CD4-positive, alpha-beta T cell treated with Interleukin-2 at 100 ng/mL for 4 hours (primary cell): ENCODE results near the gene REEP1.
"Not testable (repeated sequence)": the region's sequence is repeated elsewhere in the genome, so short reads cannot be mapped to it uniquely, and the experiment has no call there.

Experiments
- DNase-seq: peaks from one replicate; pipeline ENCODE4 v3.0.0-alpha.2; 2020; ENCODE audit warnings: low spot score

Gene REEP1

DNA sequence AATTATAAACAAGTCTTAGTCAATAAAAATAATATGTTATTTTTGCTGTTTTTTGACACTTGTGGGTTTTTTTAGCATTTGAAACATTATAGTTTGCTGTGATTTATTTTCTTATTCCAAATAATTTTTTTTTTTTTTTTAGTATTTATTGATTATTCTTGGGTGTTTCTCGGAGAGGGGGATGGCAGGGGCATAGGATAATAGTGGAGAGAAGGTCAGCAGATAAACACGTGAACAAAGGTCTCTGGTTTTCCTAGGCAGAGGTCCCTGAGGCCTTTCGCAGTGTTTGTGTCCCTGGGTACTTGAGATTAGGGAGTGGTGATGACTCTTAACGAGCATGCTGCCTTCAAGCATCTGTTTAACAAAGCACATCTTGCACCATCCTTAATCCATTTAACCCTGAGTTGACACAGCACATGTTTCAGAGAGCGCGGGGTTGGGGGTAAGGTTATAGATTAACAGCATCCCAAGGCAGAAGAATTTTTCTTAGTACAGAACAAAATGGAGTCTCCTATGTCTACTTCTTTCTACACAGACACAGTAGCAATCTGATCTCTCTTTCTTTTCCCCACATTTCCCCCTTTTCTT lies 8.5 kb upstream of the REEP1 start:
- DNase-seq, result not testable (repeated sequence)

GRCh38 chr2:86344404-86344803 lies 7.0 kb upstream of the REEP1 start:
- DNase-seq, result no peak

GRCh38 chr2:86342488-86342887 lies 5.1 kb upstream of the REEP1 start:
- no peak for DNase-seq

GRCh38 chr2:86341470-86341869 lies 4.0 kb upstream of the REEP1 start:
- DNase-seq, result no peak

GRCh38 chr2:86338778-86339295 lies 1.4 kb upstream of the REEP1 start:
- no peak for DNase-seq

- DNase-seq, result no peak
Observed at GRCh38 chr2:86336675-86337243, 667 bp downstream of the REEP1 start.

- DNase-seq, result no peak
Observed at GRCh38 chr2:86335865-86336674, 1.4 kb downstream of the REEP1 start.

DNA sequence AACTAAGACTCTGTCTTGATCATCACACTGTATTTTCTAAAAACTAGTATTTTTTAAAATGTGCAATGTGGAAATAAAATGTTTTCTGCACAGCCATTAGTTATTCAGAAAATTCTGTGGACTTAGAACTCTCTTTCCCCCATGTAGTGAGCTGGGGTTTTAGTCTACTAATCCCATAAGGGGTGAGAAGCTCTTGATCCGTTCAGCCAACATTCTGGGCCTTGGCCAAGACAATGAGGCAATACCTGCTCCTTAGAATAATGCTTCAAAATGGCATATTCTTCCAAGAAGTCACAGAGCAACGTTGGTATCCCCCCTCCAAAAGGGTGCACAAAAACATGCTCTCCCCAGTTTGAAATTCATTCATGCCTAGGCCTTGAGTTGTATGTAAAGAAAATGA lies 4.0 kb downstream of the REEP1 start:
- no peak for DNase-seq

GRCh38 chr2:86332654-86333053 lies 4.8 kb downstream of the REEP1 start:
- DNase-seq, result no peak

DNA sequence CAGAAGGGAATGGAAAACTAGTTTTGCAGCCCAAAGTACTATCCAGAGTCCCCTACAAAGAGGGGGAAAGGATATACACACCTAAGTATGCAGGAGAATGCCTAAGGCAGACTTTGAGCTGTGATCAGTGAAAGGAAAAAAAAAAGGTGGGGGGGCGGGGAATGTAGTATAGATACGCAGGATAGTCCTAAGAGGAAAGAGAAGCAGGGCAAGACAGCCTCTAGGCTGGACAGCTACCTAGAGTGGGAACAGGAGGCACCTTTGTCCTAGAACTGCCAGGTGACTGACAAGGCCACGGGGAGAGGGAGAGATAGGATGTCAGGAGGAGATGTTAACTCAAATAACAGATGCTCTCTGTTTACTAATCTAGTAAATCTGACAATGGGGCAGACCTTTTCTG lies 6.0 kb downstream of the REEP1 start:
- DNase-seq, result no peak

DNA sequence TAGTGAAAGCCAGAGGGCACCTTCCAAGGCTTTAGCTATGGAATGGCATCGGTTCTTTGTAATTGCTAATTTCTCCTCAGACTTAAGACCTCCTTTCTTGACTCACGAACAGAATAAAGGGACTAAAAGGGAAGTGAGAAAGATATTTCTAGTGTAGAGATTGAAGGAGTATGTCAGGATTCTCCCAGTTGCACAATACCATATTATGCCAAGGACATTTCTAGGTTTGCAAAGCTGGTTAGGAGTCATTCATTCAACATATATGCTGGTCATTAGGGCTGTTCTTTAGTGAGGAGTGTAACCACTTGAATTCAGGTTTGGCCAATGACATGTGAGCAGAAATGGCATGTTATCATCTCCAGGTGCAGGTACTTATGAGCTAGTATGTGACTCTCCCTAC lies 7.4 kb downstream of the REEP1 start:
- no peak for DNase-seq

- no peak for DNase-seq
Observed at GRCh38 chr2:86323273-86324021, 14.0 kb downstream of the REEP1 start.

DNA sequence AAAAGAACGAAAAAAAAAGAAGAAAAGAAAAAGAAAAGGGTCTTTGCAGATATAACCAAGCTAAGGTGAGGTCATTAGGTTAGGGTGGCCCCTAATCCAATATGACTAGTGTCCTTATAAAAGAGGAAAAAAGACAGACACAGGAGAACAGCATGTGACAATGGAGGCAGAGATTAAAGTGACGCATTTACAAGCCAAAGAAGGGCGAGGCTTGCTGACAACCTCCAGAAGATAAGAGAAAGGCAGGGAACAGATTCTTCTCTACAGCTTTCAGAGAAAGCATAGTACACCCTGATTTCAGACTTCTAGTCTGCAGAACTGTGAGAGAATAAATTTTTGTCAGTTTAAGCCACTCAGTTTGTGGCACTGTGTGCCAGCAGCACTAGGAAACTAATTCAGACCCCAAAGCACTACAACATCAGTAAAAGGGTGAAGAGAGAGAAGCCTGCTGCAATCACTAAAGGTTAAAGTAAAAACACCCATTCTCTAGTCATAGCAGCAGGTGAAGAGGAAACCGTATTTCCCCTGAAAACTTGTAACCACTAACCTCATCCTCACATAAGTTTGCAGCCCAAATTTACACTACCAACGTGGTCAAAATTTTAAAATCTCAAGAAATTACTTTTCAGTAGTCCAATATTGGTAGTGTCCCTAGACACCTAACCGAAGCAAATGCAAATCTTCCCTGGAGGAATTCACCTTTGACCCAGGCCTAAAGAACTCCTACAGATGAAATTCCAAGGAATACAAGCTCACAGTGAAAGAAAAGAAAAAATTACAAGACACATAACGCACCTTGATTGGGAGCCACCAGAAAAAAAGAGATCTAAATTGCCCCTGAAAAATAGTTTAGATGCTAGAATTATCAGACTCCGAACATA lies 17.5 kb downstream of the REEP1 start:
- no peak for DNase-seq

DNA sequence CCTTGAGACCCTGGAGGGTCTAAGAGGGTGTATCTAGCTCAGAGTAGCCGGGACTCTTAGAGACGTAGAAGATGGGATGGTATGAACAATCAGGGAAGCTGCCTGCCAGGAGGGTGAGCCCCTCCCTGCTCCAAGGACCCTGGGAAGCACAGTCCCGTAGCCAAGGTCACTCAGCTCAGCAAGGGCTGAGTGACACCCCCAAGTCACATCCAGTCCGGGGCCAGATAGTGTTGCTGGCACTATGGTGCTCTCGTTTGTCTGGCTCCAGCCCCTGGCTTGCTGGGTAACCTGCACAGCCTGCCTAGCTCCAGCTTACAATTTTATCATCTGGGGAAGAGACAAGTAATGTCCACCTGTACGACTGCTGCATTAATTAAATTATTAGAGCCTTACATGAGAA lies 22.3 kb downstream of the REEP1 start:
- no peak for DNase-seq

DNA sequence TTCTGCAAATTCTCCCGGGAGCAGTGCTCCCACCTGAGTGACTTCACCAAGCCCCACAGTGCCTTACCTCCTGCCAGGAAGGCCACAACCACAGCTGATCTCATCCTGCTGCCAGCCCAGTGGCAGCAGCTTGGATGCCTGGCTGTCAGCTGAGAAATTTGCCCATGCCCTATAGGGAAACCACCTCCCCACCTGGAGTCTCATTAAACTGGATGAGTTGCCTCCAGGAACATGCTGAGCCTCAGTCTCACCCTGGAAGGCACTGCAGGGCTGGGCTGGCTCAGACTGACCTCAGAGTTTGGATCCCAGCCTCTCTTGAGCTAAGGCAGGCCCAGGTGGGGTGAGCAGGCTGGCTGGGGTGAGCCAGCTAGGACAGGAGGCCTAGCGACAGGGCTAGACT lies 23.3 kb downstream of the REEP1 start:
- no peak for DNase-seq

DNA sequence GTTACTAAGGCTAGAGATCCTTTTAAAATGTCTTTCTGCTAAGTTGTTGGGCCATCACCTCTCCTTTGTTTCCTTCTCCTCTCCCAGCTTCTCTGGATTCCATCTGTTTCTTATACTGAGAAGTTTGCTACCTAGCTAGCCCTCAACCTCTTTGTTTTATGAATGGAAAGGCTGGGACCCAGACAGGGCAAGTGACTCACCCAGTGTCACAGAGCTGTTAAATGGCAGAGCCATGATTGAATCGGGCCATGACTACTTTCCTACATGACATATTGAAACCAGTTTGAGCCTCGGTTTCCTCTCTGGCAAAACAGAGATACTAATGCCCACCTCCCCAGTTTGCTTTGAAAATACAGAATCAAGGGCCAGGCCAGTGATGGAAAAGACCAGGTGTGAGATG lies 24.1 kb downstream of the REEP1 start:
- DNase-seq, result no peak

- no peak for DNase-seq
Observed at GRCh38 chr2:86311879-86312278, 25.5 kb downstream of the REEP1 start.

DNA sequence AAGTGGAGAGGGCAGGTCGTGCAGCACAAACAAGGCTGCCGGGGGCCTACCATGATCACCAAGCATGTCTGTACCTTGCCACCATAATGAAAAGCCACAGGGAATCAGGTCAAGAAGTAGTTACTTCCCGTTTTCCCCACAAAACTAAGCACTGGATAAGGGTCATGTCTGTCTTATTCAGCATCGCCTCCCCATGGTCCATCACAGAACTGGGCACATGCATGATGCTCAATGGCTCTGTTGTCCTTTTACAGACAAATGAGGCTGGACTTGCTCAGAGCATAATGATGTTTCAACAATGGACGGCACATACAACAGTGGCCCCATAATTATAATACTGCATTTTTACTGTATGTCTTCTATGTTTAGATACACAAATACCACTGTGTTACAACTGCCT lies 27.5 kb downstream of the REEP1 start:
- DNase-seq, result no peak

DNA sequence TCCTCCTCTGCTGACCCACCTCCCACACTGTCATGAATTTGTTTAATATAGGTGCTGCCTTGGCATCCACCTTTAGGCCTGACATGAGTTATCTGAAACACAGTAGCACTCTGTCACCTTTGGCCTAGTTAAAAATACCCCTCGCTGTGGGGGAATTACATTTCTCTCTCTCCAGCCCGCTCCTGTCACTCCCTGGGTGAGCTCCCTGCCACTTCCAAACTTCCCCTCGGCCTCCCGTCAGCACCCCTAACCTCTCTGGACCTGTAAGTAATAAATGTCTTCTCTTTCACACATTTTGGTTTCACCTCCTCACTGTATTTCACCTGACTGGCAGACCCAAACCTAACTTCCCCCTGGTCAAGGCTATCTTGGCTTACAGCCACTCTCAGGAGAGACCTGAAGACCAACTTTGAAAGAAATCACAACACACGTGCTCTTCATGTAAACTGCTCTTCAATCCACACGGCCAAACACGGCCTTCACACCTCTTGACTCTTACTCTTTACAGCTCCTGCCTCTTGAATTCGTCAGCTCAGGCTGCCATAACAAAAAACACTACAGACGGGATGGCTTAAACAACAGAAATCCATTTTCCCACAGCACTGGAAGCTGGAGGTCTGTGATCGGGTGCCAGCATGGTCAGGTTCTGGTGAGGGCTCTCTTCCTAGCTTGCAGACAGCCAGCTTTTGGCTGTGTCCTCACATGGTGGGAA lies 28.3 kb downstream of the REEP1 start:
- DNase-seq, result no peak

DNA sequence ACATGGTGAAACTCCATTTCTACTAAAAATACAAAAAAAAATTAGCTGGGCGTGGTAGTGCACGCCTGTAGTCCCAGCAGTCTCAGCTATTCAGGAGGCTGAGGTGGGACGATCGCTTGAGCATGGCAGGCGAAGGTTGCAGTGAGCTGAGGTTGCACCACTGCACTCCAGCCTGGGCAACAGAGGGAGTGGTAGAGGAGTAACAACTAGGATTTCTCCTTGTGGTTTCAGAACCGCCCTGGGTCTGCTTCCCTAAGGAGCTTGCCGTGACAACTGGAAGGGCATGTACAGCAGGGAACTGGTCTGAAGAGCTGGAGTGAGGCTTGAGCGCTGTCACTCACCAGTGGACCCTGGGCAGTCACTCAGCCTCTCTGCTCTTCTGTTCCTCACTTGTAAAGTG lies 29.1 kb downstream of the REEP1 start:
- DNase-seq, result no peak

- no peak for DNase-seq
Observed at GRCh38 chr2:86307431-86307830, 30.0 kb downstream of the REEP1 start.
